HK-2 (cell line): ENCODE measurements around the gene LRRC1.
"Not testable (repeated sequence)": the region's sequence is repeated elsewhere in the genome, so short reads cannot be mapped to it uniquely, and the experiment has no call there.

ENCODE experiments used
- DNase-seq: peaks from one replicate; pipeline ENCODE4 v3.0.0-alpha.2; 2018; ENCODE audit not compliant: unreplicated experiment

The LRRC1 gene

GRCh38 chr6:53792973-53793317 lies 1.9 kb upstream of the LRRC1 start:
- no peak for DNase-seq

GRCh38 chr6:53793318-53794136 lies 1.3 kb upstream of the LRRC1 start:
- peak; percentile 17 for DNase-seq

- peak; percentile 78 for DNase-seq
Observed at GRCh38 chr6:53794137-53794719, 577 bp upstream of the LRRC1 start.

GRCh38 chr6:53795340-53795701 lies 516 bp downstream of the LRRC1 start:
- no peak for DNase-seq

GRCh38 chr6:53795702-53796450 lies 1.1 kb downstream of the LRRC1 start:
- DNase-seq: peak; percentile 48

GRCh38 chr6:53796451-53796780 lies 1.6 kb downstream of the LRRC1 start:
- no peak for DNase-seq

GRCh38 chr6:53796791-53797190 lies 2.0 kb downstream of the LRRC1 start:
- DNase-seq: no peak

- DNase-seq: no peak
Observed at GRCh38 chr6:53797304-53797703, 2.5 kb downstream of the LRRC1 start.

GRCh38 chr6:53799340-53799739 lies 4.5 kb downstream of the LRRC1 start:
- no peak for DNase-seq

- no peak for DNase-seq
Observed at GRCh38 chr6:53801022-53801421, 6.2 kb downstream of the LRRC1 start.

GRCh38 chr6:53802582-53802981 lies 7.8 kb downstream of the LRRC1 start:
- DNase-seq: no peak

- no peak for DNase-seq
Observed at GRCh38 chr6:53803081-53803860, 8.5 kb downstream of the LRRC1 start.

GRCh38 chr6:53805016-53805415 lies 10.2 kb downstream of the LRRC1 start:
- no peak for DNase-seq

- DNase-seq: no peak
Observed at GRCh38 chr6:53805725-53806124, 10.9 kb downstream of the LRRC1 start.

- DNase-seq: not testable (repeated sequence)
Observed at GRCh38 chr6:53807606-53808005, 12.8 kb downstream of the LRRC1 start.

- no peak for DNase-seq
Observed at GRCh38 chr6:53808302-53808881, 13.6 kb downstream of the LRRC1 start.

GRCh38 chr6:53809691-53810090 lies 14.9 kb downstream of the LRRC1 start:
- no peak for DNase-seq

- DNase-seq: peak; percentile 53
Observed at GRCh38 chr6:53811082-53811481, 16.3 kb downstream of the LRRC1 start.

- DNase-seq: no peak
Observed at GRCh38 chr6:53811746-53812145, 16.9 kb downstream of the LRRC1 start.

- no peak for DNase-seq
Observed at GRCh38 chr6:53813096-53813495, 18.3 kb downstream of the LRRC1 start.

- no peak for DNase-seq
Observed at GRCh38 chr6:53813801-53814200, 19.0 kb downstream of the LRRC1 start.

- DNase-seq: no peak
Observed at GRCh38 chr6:53814353-53814752, 19.5 kb downstream of the LRRC1 start.
